HepG2 (cell line): ENCODE data around the gene INO80B. TPM values are rescaled to one million over a fixed set of nuclear protein-coding genes. Genes with fewer than 3 reads are reported as not detected.

Experiments used
- ATAC-seq: fragments of 200-7000 bp; cut with Tn5 transposase; 3 replicates; pipeline ENCODE4 v1.9.1; 2020; ENCODE audit warnings: mild to moderate bottlenecking, moderate library complexity
- BruUV-seq: library from RNA; stranded (reverse); fragments of 400-500 nt; replicated peaks from 2 replicates; lab custom pipeline; 2021; lab: Mats Ljungman, UMichigan
- CTCF ChIA-PET: fragments of 300-600 bp; formaldehyde crosslinking; extraction: SDS; loops from one replicate; lab custom pipeline; 2021; ENCODE audit warnings: low total read pairs, inconsistent platforms, low intra/inter-chr PET ratio; lab: Yijun Ruan, JAX
- POLR2A ChIA-PET: fragments of 350-600 bp; sonication (Branson Sonifier 250); formaldehyde crosslinking; loops from one replicate; lab custom pipeline; 2020; ENCODE audit warnings: antibody characterized with exemption, inconsistent platforms; lab: Yijun Ruan, JAX
- DNase-seq: peaks from one replicate; pipeline ENCODE4 v3.0.0-alpha.2; 2015; ENCODE audit warnings: low spot score
- FAIRE-seq: peaks from 3 replicates; lab custom pipeline; 2011; peaks lifted over from hg19 to GRCh38; lab: Jason Lieb, UNC
- H2AFZ ChIP-seq: one replicate; pipeline ENCODE4 v1.6.1; 2011; ENCODE audit warnings: low read length, inconsistent platforms
- H3K27ac ChIP-seq: fragments of 300-600 bp; 3 replicates; pipeline ENCODE4 v1.8.0; 2011; ENCODE audit warnings: mixed run types, mild to moderate bottlenecking, mixed read lengths, low read length, inconsistent platforms; ENCODE audit not compliant: insufficient read depth; ENCODE audit errors: extremely low read length
- H3K27me3 ChIP-seq, 2 experiments: fragments of 200-600 bp in 1 of 2; 2 replicates in 1 of 2; 3 replicates in 1 of 2; pipeline versions ENCODE4 v1.6.0 to v1.8.0; 2011; ENCODE audit warnings: low read length in 2 of 2, mild to moderate bottlenecking in 2 of 2, moderate library complexity in 2 of 2, inconsistent platforms in 1 of 2; ENCODE audit not compliant: insufficient read depth in 2 of 2, control insufficient read depth in 1 of 2
- H3K36me3 ChIP-seq, 2 experiments: fragments of 200-600 bp in 1 of 2; replicated peaks in 1 of 2; 2 replicates in 1 of 2; 3 replicates in 1 of 2; pipeline versions ENCODE4 v1.5.1 to v1.8.0; 2011; ENCODE audit warnings: low read length in 2 of 2, inconsistent platforms in 1 of 2; ENCODE audit not compliant: insufficient read depth in 2 of 2, control insufficient read depth in 1 of 2
- H3K4me1 ChIP-seq: 2 replicates; pipeline ENCODE4 v1.5.1; 2012; ENCODE audit warnings: low read length, inconsistent platforms; ENCODE audit not compliant: insufficient read depth
- H3K4me2 ChIP-seq: 2 replicates; pipeline ENCODE4 v1.6.0; 2011; ENCODE audit warnings: low read depth, low read length, inconsistent platforms
- H3K4me3 ChIP-seq, 3 experiments: fragments of 200-600 bp in 1 of 3; sonication (generic), shearing (Covaris generic) in 1 of 3; replicated peaks in 1 of 3; 2 replicates each; pipeline ENCODE4 v1.5.1; 2011 to 2016; ENCODE audit warnings: low read length in 3 of 3, inconsistent platforms in 2 of 3, low read depth in 2 of 3, mild to moderate bottlenecking in 2 of 3, control low read depth in 1 of 3, mixed read lengths in 1 of 3; ENCODE audit not compliant: insufficient read depth in 1 of 3
- H3K79me2 ChIP-seq: one replicate; pipeline ENCODE4 v1.6.1; 2011; ENCODE audit warnings: low read length, inconsistent platforms; ENCODE audit not compliant: insufficient read depth
- H3K9ac ChIP-seq: 2 replicates; pipeline ENCODE4 v1.6.0; 2011; ENCODE audit warnings: mild to moderate bottlenecking, low read depth, low read length, inconsistent platforms; ENCODE audit not compliant: insufficient read depth
- H3K9me3 ChIP-seq: 2 replicates; pipeline ENCODE4 v1.5.1; 2012; ENCODE audit warnings: mild to moderate bottlenecking, low read length
- H4K20me1 ChIP-seq: 2 replicates; pipeline ENCODE4 v1.6.0; 2011; ENCODE audit warnings: inconsistent platforms, mild to moderate bottlenecking, low read length, moderate library complexity; ENCODE audit not compliant: insufficient read depth
- ASH2L ChIP-seq: fragments of 300-600, 200-600 bp; sonication (generic); IDR thresholded peaks from 2 replicates; pipeline ENCODE4 v1.7.0; 2017; ENCODE audit warnings: low read depth, mild to moderate bottlenecking, moderate library complexity, mixed read lengths, low read length; ENCODE audit not compliant: insufficient read length
- POLR2AphosphoS5 ChIP-seq: IDR thresholded peaks from 2 replicates; pipeline ENCODE4 v1.6.1; 2012; ENCODE audit warnings: low read depth, low read length
- RAD21 ChIP-seq: fragments of 450-650 bp; formaldehyde crosslinking; IDR thresholded peaks from 2 replicates; pipeline ENCODE4 v1.5.0; 2020; ENCODE audit warnings: mild to moderate bottlenecking
- TAF15 ChIP-seq: fragments of 200-400 bp; formaldehyde crosslinking; IDR thresholded peaks from one replicate; pipeline ENCODE4 v1.6.1; 2018; ENCODE audit warnings: mild to moderate bottlenecking, low read depth, low read length; ENCODE audit not compliant: poor library complexity, severe bottlenecking
- ZFP91 ChIP-seq: sonication (generic); formaldehyde crosslinking; IDR thresholded peaks from 2 replicates; pipeline ENCODE4 v1.9.0; 2022; ENCODE audit warnings: missing genetic modification reagents, mild to moderate bottlenecking, borderline replicate concordance
- ZMAT3 ChIP-seq: sonication (generic); formaldehyde crosslinking; conservative IDR thresholded peaks from 2 replicates; pipeline ENCODE4 v1.7.0; 2021; ENCODE audit warnings: missing genetic modification reagents
- ZNF563 ChIP-seq: sonication (generic); formaldehyde crosslinking; IDR thresholded peaks from 2 replicates; pipeline ENCODE4 v1.8.0; 2022; ENCODE audit warnings: mild to moderate bottlenecking, moderate library complexity, missing genetic modification reagents
- ZNF687 ChIP-seq: sonication (generic); formaldehyde crosslinking; IDR thresholded peaks from 2 replicates; pipeline ENCODE4 v1.5.1; 2020; ENCODE audit warnings: mild to moderate bottlenecking, missing genetic modification reagents, moderate library complexity
- ZSCAN9 ChIP-seq: IDR thresholded peaks from 2 replicates; pipeline ENCODE4 v1.6.1; 2016; ENCODE audit warnings: borderline replicate concordance
- whole genome bisulfite sequencing: methylation state at CpG from one replicate; pipeline ENCODE4 v1.1.6; 2017; ENCODE audit warnings: low lambda C conversion rate; 5-methylcytosine and 5-hydroxymethylcytosine counted together
- in situ Hi-C: cut with HindIII; loops from 2 replicates; pipeline ENCODE4 v1.10.0; 2017; ENCODE audit warnings: low pct_unique_long_range_greater_than_20kb; ENCODE audit not compliant: extremely low pct_ligation_motif_present
- intact Hi-C: fragments of 100-400 bp; cut with micrococcal nuclease; formaldehyde crosslinking; loops from one replicate; pipeline ENCODE4 v1.10.0; 2022; ENCODE audit not compliant: unreplicated experiment
- polyA plus RNA-seq, 8 experiments: library from polyadenylated mRNA; depleted of rRNA in 3 of 8; stranded (reverse) in 7 of 8; unstranded in 1 of 8; fragments of >200 nt; fragmentation: Illumina TruSeq in 4 of 8; extraction: Trizol in 4 of 8; gene quantifications; 2 replicates each; pipeline versions ENCODE4 v1.2.1 to v1.2.3, GENCODE V29; 2011 to 2016; ENCODE audit warnings: low read depth in 4 of 8, missing spikeins in 1 of 8, mixed read lengths in 1 of 8; ENCODE audit not compliant: insufficient read depth in 1 of 8
- total RNA-seq, 5 experiments: library from RNA; depleted of rRNA; stranded (reverse); fragments of >200 nt; fragmentation: Illumina TruSeq; extraction: Trizol; gene quantifications; 2 replicates each; pipeline ENCODE4 v1.2.3, GENCODE V29; 2016; ENCODE audit warnings: low read depth in 1 of 5

INO80B gene
- total and polyA plus RNA-seq, 2 of the 13 experiments (the other 11 are each of a cell fraction or from before 2014, with no cell fraction given): 6.2 to 14.5 TPM

- no peak for TF ChIP-seq ZMAT3
- peak; percentile 46; the same call in 1 of the 2 replicates for TF ChIP-seq ZSCAN9 (CRISPR knock-in tag)
- no peak for TF ChIP-seq POLR2AphosphoS5
- peak; percentile 38 for TF ChIP-seq ASH2L
Observed at GRCh38 chr2:74413001-74413698, 41.7 kb upstream of the INO80B start (continued).

GRCh38 chr2:74414441-74414840 lies 40.4 kb upstream of the INO80B start:
- H3K9ac ChIP-seq: no peak overlapping the region
- H3K4me3 ChIP-seq: no peak overlapping the region
- H3K4me1 ChIP-seq: peaks cover 27% of the 10 kb centered on the region
- in situ Hi-C loops (no loop called here), intact Hi-C loops (no loop called here)
- peak overlapping the region; percentile 84; the same call in 1 of the 2 replicates for H3K4me2 ChIP-seq
- no peaks in the 10 kb centered on the region for H4K20me1 ChIP-seq
- H3K27me3 ChIP-seq: peaks cover 0 to 3% of the 10 kb centered on the region in 2 experiments; a peak in 2 of 5 replicates
- FAIRE-seq (no peak), ATAC-seq (no peak), DNase-seq (no peak)
- H3K27ac ChIP-seq: no peak overlapping the region
- H3K9me3 ChIP-seq: no peaks in the 10 kb centered on the region
- 68% methylated on average over 16 of the region's 19 CpGs for WGBS
- H3K36me3 ChIP-seq: no peaks in the 10 kb centered on the region
- POLR2A ChIA-PET: interaction anchor here (1.9 to 2.4 kb wide), 2 partner anchors 10 to 23 kb away, joined by 4 to 12 read pairs; no protein-coding TSS in a partner anchor
- H3K79me2 ChIP-seq: no peaks in the 10 kb centered on the region
- 0 out of 2 replicates have a peak, but pooled peaks have one; percentile 30 for TF ChIP-seq ZNF563 (CRISPR knock-in tag)
- 0 out of 2 replicates have a peak, but pooled peaks have one; percentile 15 for TF ChIP-seq ZFP91 (CRISPR knock-in tag)
- no peak for TF ChIP-seq RAD21 (CRISPR knock-in tag)
- 0 out of 2 replicates have a peak, but pooled peaks have one; percentile 10 for TF ChIP-seq ZNF687 (CRISPR knock-in tag)
- TF ChIP-seq TAF15: no peak
- H2AFZ ChIP-seq: no peak overlapping the region
- BruUV-seq: no TSS peak
- CTCF ChIA-PET: no interaction called here
